ENCODE measurements around the gene DPM3. TPM values are rescaled to one million over a fixed set of nuclear protein-coding genes. Genes with fewer than 3 reads are reported as not detected.
A peak's percentile ranks its signal among the peaks of the same experiment; 100 is the strongest.
"Not testable (repeated sequence)": the region's sequence is repeated elsewhere in the genome, so short reads cannot be mapped to it uniquely, and the experiment has no call there.

Gene DPM3
- total RNA-seq, 1 experiment from 2014 or later = 27.8 TPM

DNA sequence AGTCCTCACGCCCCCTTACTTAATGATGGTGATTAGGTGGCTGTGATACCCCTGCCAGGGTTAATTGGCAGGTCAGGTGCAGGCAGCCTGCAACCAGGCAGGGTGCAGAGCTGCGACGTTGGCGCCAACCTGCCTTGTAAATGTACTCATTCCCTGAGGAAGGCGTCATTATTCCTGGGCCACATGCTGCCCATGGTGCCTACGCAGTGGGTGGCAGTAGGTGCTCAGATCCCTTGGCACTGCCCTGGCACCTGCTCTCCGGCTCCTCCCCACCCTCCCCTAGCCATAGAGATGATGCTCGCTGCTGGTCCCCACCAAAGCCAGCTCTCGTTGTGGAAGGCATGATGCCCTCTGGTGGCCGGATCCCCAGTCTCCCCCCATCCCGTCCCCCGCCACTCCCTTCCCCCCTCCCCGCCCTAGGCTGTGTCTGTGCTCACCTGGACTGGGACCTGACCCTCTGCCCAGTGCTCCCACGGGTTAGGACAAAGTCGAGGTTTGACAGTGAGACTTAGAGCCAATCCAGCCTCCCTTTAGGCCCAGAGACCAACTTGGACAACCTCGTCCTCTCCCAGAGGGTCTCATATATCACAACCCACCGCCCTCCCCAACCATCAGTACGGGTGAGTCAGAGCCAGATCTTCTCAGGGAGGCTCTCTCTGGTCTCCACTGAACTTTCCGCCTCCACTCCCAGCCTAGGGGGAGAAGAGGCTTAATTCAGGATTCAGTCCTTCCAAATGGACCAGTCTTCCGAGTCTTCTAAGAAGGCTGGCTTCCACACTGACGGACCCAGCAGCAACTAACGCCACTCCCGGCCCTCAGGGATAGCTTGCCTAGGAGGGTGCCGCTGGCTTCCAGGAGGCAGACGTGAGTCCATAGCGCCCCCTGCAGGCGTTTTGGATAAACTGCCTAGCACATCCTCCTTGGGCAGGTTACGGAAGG, 27.1 kb upstream of the DPM3 start:
- Mint-ChIP-seq H3K36me3 (ENCODE audit: insufficient read depth, unreplicated experiment) (peaks cover 17% of the 10 kb centered on the region), H3K4me1 (ENCODE audit: low read depth, unreplicated experiment) (no peaks in the 10 kb centered on the region), H3K27me3 (ENCODE audit: insufficient read depth, unreplicated experiment) (no peaks in the 10 kb centered on the region), H3K4me3 (ENCODE audit: unreplicated experiment) (peak overlapping the region; percentile 66), H3K27ac (ENCODE audit: unreplicated experiment) (peak overlapping the region; percentile 24), H3K9me3 (ENCODE audit: unreplicated experiment) (no peaks in the 10 kb centered on the region)
- Histone ChIP-seq H3K27me3 (replicated peaks; ENCODE audit: control insufficient read depth, insufficient read depth, low read length) (no peaks in the 10 kb centered on the region), H3K9me3 (no peaks in the 10 kb centered on the region), H3K4me3 (ENCODE audit: low read depth, low read length) (peak overlapping the region; percentile 23), H3K36me3 (ENCODE audit: control insufficient read depth, insufficient read depth, low read length) (no peaks in the 10 kb centered on the region), H3K4me1 (peaks cover 10% of the 10 kb centered on the region; the same call in 1 of the 2 replicates)
- ChIA-PET CTCF (interaction anchor here (0.5 to 3.2 kb wide), 27 partner anchors 10 to 135 kb away, joined by 3 to 147 read pairs (median 5); partner anchors contain the start of gene EFNA1), POLR2A (interaction anchor here (1.2 to 1.5 kb wide), 2 partner anchors 42 to 76 kb away, joined by 3 to 6 read pairs; no protein-coding TSS in a partner anchor)
- no TSS peak for BruUV-seq (replicated peaks)
- TF ChIP-seq, protein P1, sequence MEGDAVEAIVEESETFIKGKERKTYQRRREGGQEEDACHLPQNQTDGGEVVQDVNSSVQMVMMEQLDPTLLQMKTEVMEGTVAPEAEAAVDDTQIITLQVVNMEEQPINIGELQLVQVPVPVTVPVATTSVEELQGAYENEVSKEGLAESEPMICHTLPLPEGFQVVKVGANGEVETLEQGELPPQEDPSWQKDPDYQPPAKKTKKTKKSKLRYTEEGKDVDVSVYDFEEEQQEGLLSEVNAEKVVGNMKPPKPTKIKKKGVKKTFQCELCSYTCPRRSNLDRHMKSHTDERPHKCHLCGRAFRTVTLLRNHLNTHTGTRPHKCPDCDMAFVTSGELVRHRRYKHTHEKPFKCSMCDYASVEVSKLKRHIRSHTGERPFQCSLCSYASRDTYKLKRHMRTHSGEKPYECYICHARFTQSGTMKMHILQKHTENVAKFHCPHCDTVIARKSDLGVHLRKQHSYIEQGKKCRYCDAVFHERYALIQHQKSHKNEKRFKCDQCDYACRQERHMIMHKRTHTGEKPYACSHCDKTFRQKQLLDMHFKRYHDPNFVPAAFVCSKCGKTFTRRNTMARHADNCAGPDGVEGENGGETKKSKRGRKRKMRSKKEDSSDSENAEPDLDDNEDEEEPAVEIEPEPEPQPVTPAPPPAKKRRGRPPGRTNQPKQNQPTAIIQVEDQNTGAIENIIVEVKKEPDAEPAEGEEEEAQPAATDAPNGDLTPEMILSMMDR (IDR thresholded peaks at IDR 0.05; ENCODE audit: insufficient read depth in 1 of 2, low read depth in 1 of 2, low read length in 1 of 2, severe bottlenecking in 1 of 2, unreplicated experiment in 1 of 2) = peak; percentile 79 to 93
- DNase-seq = peak; percentile 86 to 89
- intact Hi-C loops (cut with micrococcal nuclease; ENCODE audit: unreplicated experiment) = loop anchor here (1.0 to 2.0 kb wide), 3 partner anchors 33 to 73 kb away; partner anchors contain the start of gene SLC50A1

- ChIA-PET POLR2A (interaction anchor here (0.5 to 1.5 kb wide), 3 partner anchors 41 to 75 kb away, joined by 3 to 6 read pairs (median 3); no protein-coding TSS in a partner anchor), CTCF (interaction anchor here (0.5 to 3.2 kb wide), 24 partner anchors 11 to 106 kb away, joined by 3 to 147 read pairs (median 6); partner anchors contain the start of gene EFNA1)
- intact Hi-C loops (cut with micrococcal nuclease; ENCODE audit: unreplicated experiment) = loop anchor here (1.0 to 2.0 kb wide), 3 partner anchors 32 to 72 kb away; partner anchors contain the start of gene SLC50A1
- Histone ChIP-seq H3K27me3 (replicated peaks; ENCODE audit: control insufficient read depth, insufficient read depth, low read length) (no peaks in the 10 kb centered on the region), H3K4me3 (ENCODE audit: low read depth, low read length) (no peak overlapping the region), H3K9me3 (no peaks in the 10 kb centered on the region), H3K4me1 (peaks cover 4% of the 10 kb centered on the region; the same call in 1 of the 2 replicates), H3K36me3 (ENCODE audit: control insufficient read depth, insufficient read depth, low read length) (no peaks in the 10 kb centered on the region)
- Mint-ChIP-seq H3K27me3 (ENCODE audit: insufficient read depth, unreplicated experiment) (no peaks in the 10 kb centered on the region), H3K36me3 (ENCODE audit: insufficient read depth, unreplicated experiment) (peaks cover 12% of the 10 kb centered on the region), H3K4me1 (ENCODE audit: low read depth, unreplicated experiment) (no peaks in the 10 kb centered on the region), H3K27ac (ENCODE audit: unreplicated experiment) (no peak overlapping the region), H3K4me3 (ENCODE audit: unreplicated experiment) (no peak overlapping the region), H3K9me3 (ENCODE audit: unreplicated experiment) (no peaks in the 10 kb centered on the region)
- BruUV-seq (replicated peaks) = no TSS peak
- TF ChIP-seq, protein P1 (IDR thresholded peaks at IDR 0.05; ENCODE audit: insufficient read depth in 1 of 2, low read depth in 1 of 2, low read length in 1 of 2, severe bottlenecking in 1 of 2, unreplicated experiment in 1 of 2) = no peak
- DNase-seq = no peak
Measured at GRCh38 chr1:155166471-155167165, 26.3 kb upstream of the DPM3 start.

- peaks cover 12% of the 10 kb centered on the region for H3K36me3 Mint-ChIP-seq (ENCODE audit: insufficient read depth, unreplicated experiment)
- no peaks in the 10 kb centered on the region for H3K4me1 Mint-ChIP-seq (ENCODE audit: low read depth, unreplicated experiment)
- no peak for DNase-seq
- Histone ChIP-seq H3K4me3 (ENCODE audit: low read depth, low read length) (no peak overlapping the region), H3K9me3 (no peaks in the 10 kb centered on the region), H3K4me1 (peaks cover 4% of the 10 kb centered on the region; the same call in 1 of the 2 replicates), H3K27me3 (replicated peaks; ENCODE audit: control insufficient read depth, insufficient read depth, low read length) (no peaks in the 10 kb centered on the region), H3K36me3 (ENCODE audit: control insufficient read depth, insufficient read depth, low read length) (no peaks in the 10 kb centered on the region)
- no TSS peak for BruUV-seq (replicated peaks)
- no peak overlapping the region for H3K4me3 Mint-ChIP-seq (ENCODE audit: unreplicated experiment)
- intact Hi-C loops (cut with micrococcal nuclease; ENCODE audit: unreplicated experiment) = loop anchor here (2.0 kb wide), 1 partner anchor 31 kb away; the partner anchor contains the start of gene SLC50A1
- H3K9me3 Mint-ChIP-seq (ENCODE audit: unreplicated experiment) = no peaks in the 10 kb centered on the region
- H3K27me3 Mint-ChIP-seq (ENCODE audit: insufficient read depth, unreplicated experiment) = no peaks in the 10 kb centered on the region
- POLR2A ChIA-PET = interaction anchor here (0.5 kb wide), 1 partner anchor 66 kb away, joined by 3 read pairs; no protein-coding TSS in a partner anchor
- CTCF ChIA-PET = interaction anchor here (3.2 kb wide), 1 partner anchor 74 kb away, joined by 147 read pairs; no protein-coding TSS in a partner anchor
- H3K27ac Mint-ChIP-seq (ENCODE audit: unreplicated experiment) = no peak overlapping the region
- TF ChIP-seq, protein P1 (IDR thresholded peaks at IDR 0.05; ENCODE audit: insufficient read depth in 1 of 2, low read depth in 1 of 2, low read length in 1 of 2, severe bottlenecking in 1 of 2, unreplicated experiment in 1 of 2) = no peak
Measured at GRCh38 chr1:155166051-155166470, 25.7 kb upstream of the DPM3 start.

DNA sequence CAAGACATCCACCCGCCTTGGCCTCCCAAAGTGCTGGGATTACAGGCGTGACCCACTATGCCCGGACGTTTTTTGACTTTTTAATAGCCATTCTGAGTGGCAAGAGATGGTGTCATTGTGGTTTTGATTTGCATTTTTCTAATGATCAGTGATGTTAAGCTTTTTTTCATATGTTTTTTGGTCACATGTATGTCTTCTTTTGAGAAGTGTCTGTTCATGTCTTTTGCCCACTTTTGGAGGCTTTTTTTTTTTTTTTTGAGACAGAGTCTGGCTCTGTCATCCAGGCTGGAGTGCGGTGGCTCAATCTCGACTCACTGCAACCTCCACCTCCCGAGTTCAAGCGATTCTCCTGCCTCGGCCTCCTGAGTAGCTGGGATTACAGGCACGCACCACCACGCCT, 24.3 kb upstream of the DPM3 start:
- H3K36me3 Mint-ChIP-seq (ENCODE audit: insufficient read depth, unreplicated experiment); H3K36me3 ChIP-seq (ENCODE audit: control insufficient read depth, insufficient read depth, low read length); H3K27me3 Mint-ChIP-seq (ENCODE audit: insufficient read depth, unreplicated experiment); H3K27me3 ChIP-seq (replicated peaks; ENCODE audit: control insufficient read depth, insufficient read depth, low read length); H3K4me1 ChIP-seq; H3K27ac Mint-ChIP-seq (ENCODE audit: unreplicated experiment); intact Hi-C loops (cut with micrococcal nuclease; ENCODE audit: unreplicated experiment); H3K4me3 Mint-ChIP-seq (ENCODE audit: unreplicated experiment); H3K4me1 Mint-ChIP-seq (ENCODE audit: low read depth, unreplicated experiment); BruUV-seq (replicated peaks); H3K9me3 ChIP-seq; POLR2A ChIA-PET; H3K4me3 ChIP-seq (ENCODE audit: low read depth, low read length); DNase-seq; H3K9me3 Mint-ChIP-seq (ENCODE audit: unreplicated experiment): not testable (repeated sequence)
- CTCF ChIA-PET = interaction anchor here (0.7 to 1.1 kb wide), 2 partner anchors 8 to 39 kb away, joined by 4 to 5 read pairs; partner anchors contain the start of gene KRTCAP2

All from Caco-2 (cell line).